GM12865 (cell line): ENCODE data around the gene SLC7A10.
"Not testable (repeated sequence)": the region's sequence is repeated elsewhere in the genome, so short reads cannot be mapped to it uniquely, and the experiment has no call there.

Experiments
- DNase-seq: peaks from one replicate; pipeline ENCODE4 v3.0.0; 2010; ENCODE audit warnings: low read depth
- H3K4me3 ChIP-seq: 2 replicates; pipeline ENCODE4 v1.5.1; 2011; ENCODE audit warnings: mild to moderate bottlenecking, low read depth, low read length, control low read depth
- CTCF ChIP-seq: IDR thresholded peaks from 2 replicates; pipeline ENCODE4 v1.5.1; 2011; ENCODE audit warnings: low read length, control low read depth, low read depth, inconsistent platforms; ENCODE audit not compliant: insufficient read depth; ENCODE audit errors: missing control alignments

The SLC7A10 gene

GRCh38 chr19:33211794-33212435 is 13.7 kb downstream of the SLC7A10 start:
- TF ChIP-seq CTCF = no peak
- no peak for DNase-seq
- no peak overlapping the region for H3K4me3 ChIP-seq

GRCh38 chr19:33210266-33210940 is 15.2 kb downstream of the SLC7A10 start:
- TF ChIP-seq CTCF = no peak
- H3K4me3 ChIP-seq = no peak overlapping the region
- no peak for DNase-seq

- H3K4me3 ChIP-seq, DNase-seq: not testable (repeated sequence)
Observed at GRCh38 chr19:33209850-33210230, 15.8 kb downstream of the SLC7A10 start.

GRCh38 chr19:33208904-33209849 is 16.5 kb downstream of the SLC7A10 start:
- no peak for DNase-seq
- no peak for TF ChIP-seq CTCF
- H3K4me3 ChIP-seq = no peak overlapping the region

- no peak for TF ChIP-seq CTCF
- H3K4me3 ChIP-seq = no peak overlapping the region
- no peak for DNase-seq
Observed at GRCh38 chr19:33208371-33208895, 17.2 kb downstream of the SLC7A10 start.

GRCh38 chr19:33207903-33208302 is 17.7 kb downstream of the SLC7A10 start:
- DNase-seq = no peak
- no peak overlapping the region for H3K4me3 ChIP-seq
- no peak for TF ChIP-seq CTCF

- no peak for DNase-seq
- no peak overlapping the region for H3K4me3 ChIP-seq
- no peak for TF ChIP-seq CTCF
Observed at GRCh38 chr19:33207040-33207620, 18.5 kb downstream of the SLC7A10 start.
